Measurements from ENCODE around the gene IL10RB. TPM values are rescaled to one million over a fixed set of nuclear protein-coding genes. Genes with fewer than 3 reads are reported as not detected.

The IL10RB gene
- total RNA-seq, 4 donors from 2014 or later = 15.7 to 104 (median 63.2) TPM

DNA sequence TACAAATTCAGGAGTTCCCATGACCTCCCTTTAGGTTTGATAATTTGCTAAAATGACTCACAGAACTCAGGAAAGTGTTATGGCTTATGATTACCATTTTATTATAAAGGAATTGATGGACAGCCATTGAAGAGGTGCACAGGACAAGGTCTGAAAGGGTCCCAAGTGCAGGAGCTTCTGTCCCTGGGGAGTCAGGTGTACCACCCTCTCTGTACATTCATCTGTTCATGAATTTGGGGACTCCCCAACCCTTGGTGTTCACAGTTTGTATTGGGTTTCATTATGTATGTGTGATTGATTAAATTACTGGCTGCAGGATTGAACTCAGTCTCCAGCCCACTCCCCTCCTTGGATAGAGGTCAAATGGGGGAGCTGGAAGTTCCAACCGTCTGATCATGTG lies 10.8 kb upstream of the IL10RB start:
- Histone ChIP-seq H3K4me1 (no peaks in the 10 kb centered on the region), H3K27me3 (no peaks in the 10 kb centered on the region), H3K36me3 (peaks cover 0 to 27% (median 0%) of the 10 kb centered on the region in 4 donors), H3K4me3 (no peak overlapping the region), H3K9me3 (no peaks in the 10 kb centered on the region), H3K27ac (no peak overlapping the region)
- no peak for TF ChIP-seq CTCF (IDR thresholded peaks at IDR 0.05)
- TF ChIP-seq EP300 (IDR thresholded peaks at IDR 0.05; ENCODE audit: low read depth) = no peak
- TF ChIP-seq POLR2A (IDR thresholded peaks at IDR 0.05) = no peak
- no peak for TF ChIP-seq POLR2AphosphoS5 (IDR thresholded peaks at IDR 0.05)
- 53% methylated on average over 1 of the region's 1 CpG; no CpG with 5 or more reads in 1 of the 2 donors for WGBS, 2 donors (ENCODE audit: low coverage in 1 of 2)
- DNase-seq = no peak
- in situ Hi-C loops (cut with MboI; ENCODE audit: low pct_ligation_motif_present in 1 of 4, low pct_unique_long_range_greater_than_20kb in 1 of 4, low sequenced_read_pairs in 3 of 4) (no loop called here), intact Hi-C loops (cut with DNase I; ENCODE audit: low total_unique reads) (no loop called here)

DNA sequence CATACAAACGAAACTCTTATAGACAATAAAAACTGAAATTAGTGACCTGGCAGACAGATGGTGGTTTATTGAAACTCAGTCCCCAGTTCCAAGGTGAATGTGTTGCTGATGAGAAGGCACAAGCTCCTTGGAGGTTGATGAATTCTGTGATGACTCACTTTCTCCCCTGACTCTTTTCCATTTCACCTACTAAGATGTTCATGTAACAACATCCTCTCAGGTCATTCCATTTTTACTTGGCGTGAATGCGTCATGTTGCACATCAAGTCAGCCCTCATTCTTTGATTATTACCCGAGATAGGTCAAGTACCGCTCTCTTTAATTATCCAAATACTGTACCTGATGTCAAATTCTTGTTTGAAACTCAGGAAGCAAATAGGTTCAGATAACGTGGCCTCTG lies 10.1 kb upstream of the IL10RB start:
- H3K4me3 ChIP-seq = no peak overlapping the region
- peaks cover 0 to 22% (median 0%) of the 10 kb centered on the region in 4 donors for H3K36me3 ChIP-seq
- DNase-seq = no peak
- no peak overlapping the region for H3K27ac ChIP-seq
- H3K4me1 ChIP-seq = no peaks in the 10 kb centered on the region
- TF ChIP-seq POLR2A (IDR thresholded peaks at IDR 0.05) = no peak
- TF ChIP-seq CTCF (IDR thresholded peaks at IDR 0.05) = no peak
- TF ChIP-seq EP300 (IDR thresholded peaks at IDR 0.05; ENCODE audit: low read depth) = no peak
- TF ChIP-seq POLR2AphosphoS5 (IDR thresholded peaks at IDR 0.05) = no peak
- in situ Hi-C loops (cut with MboI; ENCODE audit: low pct_ligation_motif_present in 1 of 4, low pct_unique_long_range_greater_than_20kb in 1 of 4, low sequenced_read_pairs in 3 of 4) = no loop called here
- no peaks in the 10 kb centered on the region for H3K9me3 ChIP-seq
- intact Hi-C loops (cut with DNase I; ENCODE audit: low total_unique reads) = no loop called here
- 84 to 92% methylated on average over 3 to 6 of the region's 6 CpGs for WGBS, 2 donors (ENCODE audit: low coverage in 1 of 2)
- H3K27me3 ChIP-seq = no peaks in the 10 kb centered on the region

DNA sequence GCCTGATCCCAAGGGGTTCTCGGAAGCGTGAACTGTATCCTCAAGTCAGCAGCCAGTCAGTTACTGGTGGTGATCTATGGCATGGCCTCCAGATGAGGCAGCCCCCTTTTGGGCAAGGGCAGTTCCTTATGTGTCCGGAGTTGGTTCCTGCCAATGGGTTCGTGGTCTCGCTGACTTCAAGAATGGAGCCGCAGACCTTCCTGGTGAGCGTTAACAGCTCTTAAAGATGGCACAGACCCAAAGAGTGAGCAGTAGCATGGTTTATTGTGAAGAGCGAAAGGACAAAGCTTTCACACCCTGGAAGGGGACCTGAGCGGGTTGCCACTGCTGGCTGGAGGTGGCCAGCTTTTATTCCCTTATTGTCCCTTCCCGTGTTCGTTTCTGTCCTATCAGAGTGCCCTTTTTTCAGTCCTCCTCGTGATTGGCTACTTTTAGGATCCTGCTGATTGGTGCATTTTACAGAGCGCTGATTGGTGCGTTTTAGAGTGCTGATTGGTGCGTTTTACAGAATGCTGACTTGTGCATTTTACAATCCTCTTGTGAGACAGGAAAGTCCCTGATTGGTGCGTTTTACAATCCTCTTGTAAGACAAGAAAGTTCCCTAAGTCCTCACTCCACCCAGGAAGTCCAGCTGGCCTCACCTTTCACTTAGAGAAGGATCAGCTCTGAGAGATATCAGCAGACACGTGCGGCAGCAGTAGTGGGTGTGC lies 8.9 kb upstream of the IL10RB start:
- TF ChIP-seq EP300 (IDR thresholded peaks at IDR 0.05; ENCODE audit: low read depth) (no peak), POLR2AphosphoS5 (IDR thresholded peaks at IDR 0.05) (no peak), CTCF (IDR thresholded peaks at IDR 0.05) (no peak), POLR2A (IDR thresholded peaks at IDR 0.05) (no peak)

DNA sequence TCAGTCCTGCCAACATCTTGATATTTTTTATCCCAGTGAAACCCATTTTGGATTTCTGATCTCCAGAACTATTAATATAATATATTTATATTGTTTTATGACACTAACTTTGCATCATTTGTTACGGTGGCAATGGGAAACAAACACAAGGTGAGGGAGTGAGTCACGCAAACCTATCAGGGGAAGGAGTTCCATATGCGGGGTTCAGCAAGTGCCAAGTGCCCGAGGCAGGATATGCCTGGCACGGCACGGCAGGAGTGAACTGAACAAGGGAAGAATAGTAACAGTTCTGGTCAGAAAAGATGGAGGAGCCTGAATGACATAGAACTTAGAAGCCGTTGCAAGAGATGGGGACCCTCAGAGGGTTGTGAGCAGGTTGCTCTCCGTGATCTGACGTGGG lies 7.7 kb upstream of the IL10RB start:
- Histone ChIP-seq H3K9me3 (no peaks in the 10 kb centered on the region), H3K27me3 (no peaks in the 10 kb centered on the region), H3K36me3 (peaks cover 0 to 20% (median 0%) of the 10 kb centered on the region in 4 donors), H3K4me1 (no peaks in the 10 kb centered on the region), H3K27ac (no peak overlapping the region), H3K4me3 (no peak overlapping the region)
- no peak for DNase-seq
- in situ Hi-C loops (cut with MboI; ENCODE audit: low pct_ligation_motif_present in 1 of 4, low pct_unique_long_range_greater_than_20kb in 1 of 4, low sequenced_read_pairs in 3 of 4) (no loop called here), intact Hi-C loops (cut with DNase I; ENCODE audit: low total_unique reads) (no loop called here)
- 93 to 95% methylated on average over 9 of the region's 9 CpGs for WGBS, 2 donors (ENCODE audit: low coverage in 1 of 2)
- TF ChIP-seq POLR2A (IDR thresholded peaks at IDR 0.05) = no peak
- no peak for TF ChIP-seq POLR2AphosphoS5 (IDR thresholded peaks at IDR 0.05)
- TF ChIP-seq CTCF (IDR thresholded peaks at IDR 0.05) = no peak
- TF ChIP-seq EP300 (IDR thresholded peaks at IDR 0.05; ENCODE audit: low read depth) = no peak

More for the DNA sequence above, 8.9 kb upstream of the IL10RB start:
- peaks cover 0 to 22% (median 0%) of the 10 kb centered on the region in 4 donors for H3K36me3 ChIP-seq
- in situ Hi-C loops (cut with MboI; ENCODE audit: low pct_ligation_motif_present in 1 of 4, low pct_unique_long_range_greater_than_20kb in 1 of 4, low sequenced_read_pairs in 3 of 4) = no loop called here
- H3K4me1 ChIP-seq = no peaks in the 10 kb centered on the region
- intact Hi-C loops (cut with DNase I; ENCODE audit: low total_unique reads) = no loop called here
- DNase-seq = no peak
- H3K27ac ChIP-seq = no peak overlapping the region
- no peak overlapping the region for H3K4me3 ChIP-seq
- no peaks in the 10 kb centered on the region for H3K27me3 ChIP-seq
- WGBS, 2 donors (ENCODE audit: low coverage in 1 of 2) = 97 to 100% methylated on average over 2 to 18 of the region's 18 CpGs
- H3K9me3 ChIP-seq = no peaks in the 10 kb centered on the region

Measured in transverse colon (tissue), 4 donors.